CD4-positive, alpha-beta T cell treated with Interleukin-1 beta for 1 hour (primary cell): ENCODE data around the gene HSD3B7.
"Not testable (repeated sequence)": the region's sequence is repeated elsewhere in the genome, so short reads cannot be mapped to it uniquely, and the experiment has no call there.

Experiments
- DNase-seq, 2 donors: peaks; one replicate each; pipeline ENCODE4 v3.0.0-alpha.2; 2020 to 2022

HSD3B7 gene

DNA sequence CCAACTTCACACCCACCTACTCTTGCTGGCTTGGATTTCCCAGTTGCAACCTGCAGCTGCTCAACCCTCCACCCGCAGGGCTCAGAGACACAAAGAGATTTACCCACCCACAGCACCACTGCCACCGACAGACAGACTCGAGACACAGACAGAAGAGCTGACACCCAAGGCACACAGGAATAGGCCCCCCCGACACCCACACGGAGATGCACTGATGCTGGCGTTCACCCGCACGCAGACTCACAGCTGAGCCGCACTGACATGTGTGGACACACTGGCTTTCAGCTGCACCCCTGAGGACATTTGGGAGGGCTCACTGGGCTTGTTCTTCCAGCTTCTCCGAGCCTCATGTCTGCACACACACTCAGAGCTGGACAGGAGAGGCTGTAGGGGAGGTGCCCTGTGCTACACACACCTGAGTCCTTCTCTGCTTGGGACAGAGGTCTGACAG is 17.3 kb downstream of the HSD3B7 start:
- DNase-seq, result no peak

DNA sequence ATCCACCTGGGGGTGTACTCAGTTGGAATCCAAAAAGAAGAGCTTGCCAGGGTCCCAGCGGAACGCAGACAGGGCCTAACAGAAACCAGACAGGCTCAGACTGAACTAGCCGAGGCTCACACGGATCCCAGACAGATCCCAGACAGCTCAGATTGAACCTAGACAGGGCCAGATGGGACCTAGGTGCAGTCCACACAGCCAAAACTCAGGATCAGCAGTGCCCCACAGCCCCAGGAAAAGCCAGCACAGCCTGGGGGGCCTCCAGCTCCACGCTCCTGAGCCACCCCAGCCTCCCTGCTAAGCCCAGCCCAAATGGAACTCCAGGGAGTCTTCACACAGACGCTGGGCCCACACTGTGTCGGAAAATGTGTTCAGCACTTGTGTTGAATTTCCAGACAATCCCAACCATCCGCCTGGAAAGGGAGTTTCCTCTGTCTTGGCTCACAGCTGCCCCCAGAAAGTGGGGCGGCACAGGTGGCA is 17.9 kb downstream of the HSD3B7 start:
- DNase-seq, result no peak

DNA sequence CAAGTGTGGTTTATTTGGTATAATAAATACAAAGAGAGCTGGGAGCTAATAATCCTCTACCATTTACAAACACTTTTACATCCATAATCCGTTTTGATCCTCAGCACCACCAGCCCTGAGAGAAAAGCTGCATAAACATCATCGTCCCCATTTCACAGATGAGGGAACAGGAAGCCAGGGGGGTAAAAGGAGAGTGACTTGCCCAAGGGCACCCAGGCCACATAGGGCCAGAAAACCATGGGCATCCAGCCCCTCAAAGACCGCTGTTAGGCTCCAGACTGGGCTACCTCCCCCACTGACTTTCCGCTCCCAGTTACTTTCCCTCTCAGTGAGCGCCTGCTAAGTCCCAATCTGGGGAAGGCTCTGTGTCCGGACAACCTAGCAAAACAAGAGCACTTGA is 18.7 kb downstream of the HSD3B7 start:
- DNase-seq, result no peak

DNA sequence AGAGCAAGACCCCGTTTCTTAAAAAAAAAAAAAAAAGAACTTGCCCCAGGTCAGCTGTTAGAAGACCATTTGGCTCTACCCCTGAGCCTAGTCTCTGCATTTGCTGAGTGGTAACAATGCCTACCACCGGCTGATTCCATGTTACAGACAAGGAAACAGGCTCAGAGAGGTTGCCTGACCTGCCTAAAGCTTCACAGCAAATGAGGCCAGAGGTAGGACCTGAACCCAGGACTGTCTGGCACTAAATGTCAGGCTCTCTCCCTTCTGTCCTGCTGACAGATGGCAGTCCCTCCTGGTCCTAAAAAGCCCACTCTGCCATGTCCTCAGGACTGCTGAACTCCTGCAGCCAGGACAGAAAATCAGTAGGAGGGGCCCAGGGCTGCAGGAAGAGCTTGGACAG is 19.7 kb downstream of the HSD3B7 start:
- no peak for DNase-seq

DNA sequence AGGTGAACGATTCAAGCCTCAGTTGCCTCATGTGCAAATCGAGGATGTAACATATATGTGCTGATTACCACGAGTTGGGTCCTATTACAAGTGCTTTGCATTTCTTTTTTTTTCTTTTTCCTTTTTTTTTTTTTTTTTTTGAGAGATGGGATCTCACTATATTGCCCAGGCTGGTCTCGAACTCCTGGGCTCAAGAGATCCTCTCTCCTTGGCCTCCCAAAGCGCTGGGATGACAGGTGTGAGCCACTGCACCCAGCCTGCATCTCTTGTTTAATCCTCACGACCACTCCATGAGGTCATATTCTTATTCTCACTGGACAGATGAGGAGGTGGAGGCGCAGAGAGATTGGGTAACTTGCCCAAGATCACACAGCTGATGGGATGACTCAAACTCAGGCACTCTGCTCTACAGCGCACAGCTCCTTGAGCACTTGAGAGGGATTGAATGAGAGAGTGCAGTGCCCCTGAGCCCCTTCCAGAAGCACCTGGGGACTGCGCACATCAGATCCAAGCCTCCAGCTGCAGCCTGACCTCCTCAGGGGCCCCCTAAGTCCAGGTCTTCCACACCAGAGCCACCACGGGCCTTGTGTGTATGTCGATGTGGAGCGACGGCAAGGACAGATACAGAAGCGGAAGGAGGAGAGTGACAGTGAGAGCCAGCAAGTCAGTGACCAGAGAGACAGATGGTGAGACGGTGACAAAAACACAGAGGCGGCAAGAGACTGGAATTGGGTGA is 20.5 kb downstream of the HSD3B7 start:
- no peak for DNase-seq

DNA sequence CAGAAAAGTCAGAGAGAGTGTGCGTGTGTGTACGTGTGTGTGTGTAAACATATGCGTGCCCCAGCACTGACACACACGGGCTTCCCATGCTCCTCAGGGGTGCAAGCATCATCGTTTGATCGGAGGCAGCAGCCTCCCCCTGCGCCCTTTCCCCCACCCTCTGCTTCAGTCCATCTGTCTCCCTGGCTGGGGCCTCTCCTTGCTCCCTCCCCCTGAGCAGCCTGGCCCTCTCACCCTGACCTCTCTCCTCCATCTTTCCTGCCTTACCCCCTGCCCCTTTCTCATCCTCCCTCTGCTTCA is 21.0 kb downstream of the HSD3B7 start:
- DNase-seq, result no peak

DNA sequence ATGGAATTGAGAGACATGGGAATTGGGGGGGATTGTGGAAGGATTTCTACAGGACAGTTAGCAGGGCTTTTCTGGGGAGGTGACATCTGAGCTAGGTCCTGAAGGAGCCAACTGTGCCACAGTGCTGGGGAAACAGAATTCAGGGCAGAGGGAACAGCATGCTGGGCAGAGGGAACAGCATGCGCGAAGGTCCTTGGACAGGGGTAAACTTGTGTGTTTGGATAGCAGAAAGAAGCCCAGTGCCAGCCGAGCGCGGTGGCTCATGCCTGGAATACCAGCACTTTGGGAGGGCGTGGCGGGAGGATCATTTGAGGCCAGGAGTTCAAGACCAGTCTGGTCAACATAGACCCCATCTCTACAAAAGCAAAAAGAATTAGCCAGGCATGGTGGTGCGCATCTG is 21.6 kb downstream of the HSD3B7 start:
- no peak for DNase-seq

DNA sequence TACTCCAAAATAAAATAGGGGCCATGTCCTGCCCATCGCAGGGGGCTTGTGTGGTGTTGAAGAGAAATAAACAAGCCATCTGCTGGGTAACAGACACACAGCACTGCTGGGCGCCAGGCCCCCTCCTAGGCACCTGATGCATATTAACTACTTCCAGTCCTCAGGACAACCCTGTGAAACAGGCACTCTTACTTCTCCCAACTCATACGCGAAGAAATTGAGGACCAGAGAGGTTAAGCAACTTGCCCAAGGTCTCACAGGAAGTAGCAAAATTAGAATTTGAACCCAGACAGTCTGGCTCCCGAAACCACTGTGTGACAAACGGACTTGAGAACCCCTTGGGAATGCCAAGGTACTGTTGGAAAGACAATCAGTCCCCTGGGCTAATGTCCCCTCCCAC is 22.7 kb downstream of the HSD3B7 start:
- DNase-seq, result no peak

DNA sequence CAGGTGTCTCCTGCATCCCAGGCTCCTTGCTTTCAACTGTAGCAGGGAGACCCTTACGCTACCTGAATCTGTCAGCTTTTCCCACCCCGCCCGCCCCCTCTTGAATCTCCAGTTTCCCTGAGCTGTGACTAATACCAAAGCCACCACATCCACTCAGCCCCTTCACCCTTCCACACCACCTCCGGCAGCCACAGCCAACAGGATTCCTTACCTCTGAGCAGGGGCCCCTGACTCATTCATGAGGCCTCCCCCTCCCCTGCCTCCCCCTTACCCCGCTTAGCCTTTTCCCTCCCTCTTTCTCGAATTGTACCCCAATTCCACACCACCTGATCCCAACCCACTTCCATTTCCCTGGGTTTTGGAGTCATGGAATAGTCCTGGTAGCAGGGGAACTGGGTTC is 23.1 kb downstream of the HSD3B7 start:
- DNase-seq, result no peak

DNA sequence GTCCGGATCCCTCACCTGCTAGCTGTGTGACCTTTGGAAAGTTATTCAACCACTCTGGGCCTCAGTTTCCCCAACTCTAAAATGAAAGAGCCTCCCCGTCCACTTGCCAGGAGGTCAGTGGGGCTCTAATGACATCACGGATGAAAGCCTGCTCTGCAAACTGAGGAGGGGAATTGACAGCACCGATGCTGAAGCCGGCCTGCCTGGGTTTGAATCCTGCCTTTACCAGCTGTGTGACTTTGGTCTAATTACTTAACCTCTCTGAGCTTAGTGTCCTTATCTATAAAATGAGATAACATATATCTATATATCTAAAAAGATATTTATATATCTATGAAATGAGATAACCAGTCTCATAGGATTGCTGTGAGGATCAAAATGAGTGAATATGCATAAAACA is 23.5 kb downstream of the HSD3B7 start:
- DNase-seq, result no peak

DNA sequence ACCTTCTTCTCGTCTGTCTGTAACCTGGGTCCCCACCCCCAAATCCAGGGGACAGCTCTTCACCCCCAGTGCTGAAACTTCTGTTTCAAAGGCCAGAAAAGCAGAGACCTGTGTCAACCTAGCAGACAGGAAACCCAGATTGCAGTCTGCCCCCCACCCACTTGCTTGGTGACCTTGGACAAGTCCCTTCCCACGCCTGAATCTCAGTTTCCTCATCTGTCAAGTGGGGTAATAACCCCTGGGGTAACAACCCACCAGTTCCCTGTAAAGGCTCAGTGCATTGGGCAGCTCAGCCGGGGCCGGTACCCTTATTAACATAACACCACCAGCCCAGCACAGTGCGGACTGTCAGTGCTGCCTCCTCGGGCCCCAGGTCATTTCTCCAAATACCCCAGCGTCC is 24.1 kb downstream of the HSD3B7 start:
- DNase-seq, result no peak

DNA sequence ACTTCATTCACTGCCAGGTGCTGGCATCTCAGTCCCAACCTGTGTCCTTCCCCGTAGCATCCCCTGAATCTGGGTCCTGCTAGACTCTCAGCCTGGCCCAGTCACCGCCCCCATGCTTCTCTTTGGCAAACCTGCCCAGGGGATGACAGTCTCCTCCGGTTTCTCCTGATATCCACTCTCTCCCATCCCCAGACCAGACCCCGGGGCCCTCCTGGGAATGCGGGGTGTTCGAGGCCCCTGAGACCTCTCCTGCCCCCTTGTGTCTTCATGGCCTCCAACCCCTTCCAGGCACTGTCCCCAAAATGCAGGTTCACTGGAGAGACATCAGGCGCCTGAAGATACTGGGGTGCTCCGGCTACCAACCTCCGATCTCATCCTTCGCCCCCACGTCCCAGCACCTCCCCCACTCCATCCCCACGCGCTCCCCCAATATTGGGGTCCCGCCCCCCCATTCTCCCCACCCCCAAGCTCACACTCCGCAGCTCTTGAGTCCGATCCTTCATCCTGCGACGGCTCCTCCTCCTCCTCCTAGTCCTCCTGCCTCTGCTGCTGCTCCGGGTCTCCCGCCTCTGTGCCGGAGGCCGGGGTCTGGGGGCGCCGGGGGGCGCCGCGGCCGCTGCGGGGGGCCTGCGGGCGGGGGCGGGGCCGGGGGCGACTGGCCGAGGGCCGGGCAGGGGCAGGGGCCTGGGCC is 25.0 kb downstream of the HSD3B7 start:
- DNase-seq, result no peak

DNA sequence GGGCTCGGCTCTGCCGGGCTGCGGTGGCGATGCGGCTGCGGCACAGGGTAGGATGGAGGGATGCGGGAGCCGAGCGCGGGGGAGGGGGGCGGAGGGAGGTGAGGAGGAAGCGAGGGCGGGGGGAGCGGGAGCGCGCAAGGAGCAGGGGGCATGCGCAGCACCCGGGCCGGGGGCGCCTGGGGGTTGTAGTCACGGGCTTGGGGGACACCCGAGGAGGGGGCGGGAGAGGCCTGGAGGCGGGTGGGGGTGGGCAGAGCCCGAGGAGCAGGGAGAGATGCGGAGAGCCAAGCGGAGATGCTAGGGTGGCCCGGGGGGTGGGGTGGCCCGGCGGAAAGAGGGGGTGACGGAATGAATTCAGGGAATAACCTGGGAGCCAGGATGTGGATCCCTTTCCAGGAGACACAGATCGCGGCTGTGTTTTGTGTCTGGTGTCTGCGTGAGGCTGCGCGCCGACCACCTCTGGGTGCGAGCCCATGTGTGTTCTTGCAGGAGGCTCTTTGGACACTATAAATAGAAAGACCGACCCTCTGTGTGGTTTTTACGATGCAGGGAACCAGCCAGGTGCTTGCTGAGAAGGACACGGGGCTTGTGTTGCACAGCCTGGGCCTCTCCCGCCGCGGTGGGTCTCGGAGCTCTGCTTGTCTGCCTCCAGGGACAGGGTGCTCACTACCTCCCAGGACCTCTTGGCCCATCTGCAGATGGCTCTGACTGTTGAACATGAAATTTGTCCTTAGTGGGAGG is 25.7 kb downstream of the HSD3B7 start, which contains the start of gene STX1B:
TSS of gene STX1B (minus strand) at position 54 of the 741 bp plus-strand sequence. CDS start 242 bp downstream, outside the sequence.
- DNase-seq, result peak; percentile 49 to 61

DNA sequence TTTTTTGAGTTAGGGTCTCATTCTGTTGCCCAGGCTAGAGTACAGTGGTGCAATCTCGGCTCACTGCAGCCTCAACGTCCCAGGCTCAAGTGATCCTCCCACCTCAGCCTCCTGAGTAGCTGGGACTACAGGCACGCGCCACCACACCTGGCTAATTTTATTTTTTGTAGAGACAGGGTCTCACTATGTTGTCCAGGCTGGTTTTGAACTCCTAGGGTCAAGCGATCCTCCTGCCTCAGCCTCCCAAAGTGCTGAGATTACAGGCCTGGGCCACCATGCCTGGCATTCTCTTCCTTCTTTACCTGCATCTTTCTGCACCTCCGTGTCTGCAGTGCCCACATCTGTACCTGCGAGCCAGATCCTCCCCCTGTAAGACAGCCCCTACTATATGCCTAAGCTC is 26.8 kb downstream of the HSD3B7 start:
- DNase-seq, result not testable (repeated sequence)

DNA sequence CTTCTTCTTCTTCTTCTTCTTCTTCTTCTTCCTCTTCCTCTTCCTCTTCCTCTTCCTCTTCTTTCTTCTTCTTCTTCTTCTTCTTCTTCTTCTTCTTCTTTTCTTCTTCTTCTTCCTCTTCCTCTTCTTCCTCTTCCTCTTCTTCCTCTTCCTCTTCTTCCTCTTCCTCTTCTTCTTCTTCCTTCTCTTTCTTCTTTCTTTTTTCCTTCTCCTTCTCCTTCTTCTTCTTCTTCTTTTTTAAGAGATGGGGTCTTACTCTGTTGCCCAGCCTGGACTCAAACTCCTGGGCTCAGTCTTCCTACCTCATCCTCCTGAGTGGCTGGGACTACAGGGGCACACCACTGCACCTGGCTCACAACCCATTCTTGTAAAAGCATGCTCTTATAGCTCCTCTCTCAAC is 28.3 kb downstream of the HSD3B7 start:
- not testable (repeated sequence) for DNase-seq

DNA sequence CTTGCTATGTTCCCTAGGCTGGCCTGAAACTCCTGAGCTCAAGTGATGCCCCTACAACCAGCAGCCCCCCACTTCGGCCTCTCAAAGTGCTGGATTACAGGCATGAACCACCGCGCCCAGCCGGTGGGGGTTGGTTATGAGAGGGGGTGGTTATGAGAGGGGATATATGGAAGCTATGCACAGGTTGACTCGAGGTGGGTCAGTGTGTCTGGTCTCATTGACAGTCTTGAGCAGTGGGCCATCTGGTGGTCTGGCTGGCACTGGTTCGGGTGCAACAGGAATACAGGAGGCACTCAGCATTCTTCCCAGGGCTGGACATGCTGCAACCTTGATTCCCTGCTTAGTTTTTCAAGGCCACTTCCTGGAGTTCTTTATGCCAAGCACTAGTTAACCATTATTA is 31.0 kb downstream of the HSD3B7 start:
- no peak for DNase-seq

DNA sequence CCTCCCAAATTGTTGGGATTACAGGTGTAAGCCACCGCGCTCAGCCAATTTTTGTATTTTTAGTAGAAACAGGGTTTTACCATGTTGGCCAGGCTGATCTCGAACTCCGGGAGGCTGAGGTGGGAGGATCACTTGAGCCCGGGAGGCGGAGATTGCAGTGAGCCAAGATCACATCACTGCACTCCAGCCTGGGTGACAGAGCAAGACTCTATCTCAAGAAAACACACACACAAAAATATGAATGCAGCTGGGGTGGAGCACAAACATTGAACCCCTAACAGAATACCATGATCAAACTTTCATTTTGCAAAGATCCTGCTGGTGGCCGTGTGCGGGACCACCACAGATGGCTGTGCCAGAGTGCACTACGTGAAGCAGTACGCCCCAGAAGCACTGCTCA is 32.7 kb downstream of the HSD3B7 start:
- DNase-seq, result not testable (repeated sequence)

DNA sequence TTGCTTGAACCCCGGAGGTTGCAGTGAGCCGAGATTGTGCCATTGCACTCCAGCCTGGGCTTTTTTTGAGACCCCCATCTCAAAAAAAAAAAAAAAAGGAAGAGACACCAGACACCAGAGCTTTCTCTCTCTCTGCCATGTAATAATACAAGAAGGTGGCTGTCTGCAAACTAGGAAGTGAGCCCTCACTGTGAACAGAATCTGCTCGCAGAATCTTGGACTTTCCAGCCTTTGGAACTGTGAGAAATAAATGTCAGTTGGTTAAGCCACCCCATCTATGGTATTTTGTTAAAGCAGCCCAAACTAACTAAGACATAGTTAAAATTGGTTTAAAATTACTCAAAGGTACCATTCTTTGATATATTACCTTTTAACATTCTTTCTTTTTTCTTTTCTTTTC is 35.5 kb downstream of the HSD3B7 start:
- no peak for DNase-seq

DNA sequence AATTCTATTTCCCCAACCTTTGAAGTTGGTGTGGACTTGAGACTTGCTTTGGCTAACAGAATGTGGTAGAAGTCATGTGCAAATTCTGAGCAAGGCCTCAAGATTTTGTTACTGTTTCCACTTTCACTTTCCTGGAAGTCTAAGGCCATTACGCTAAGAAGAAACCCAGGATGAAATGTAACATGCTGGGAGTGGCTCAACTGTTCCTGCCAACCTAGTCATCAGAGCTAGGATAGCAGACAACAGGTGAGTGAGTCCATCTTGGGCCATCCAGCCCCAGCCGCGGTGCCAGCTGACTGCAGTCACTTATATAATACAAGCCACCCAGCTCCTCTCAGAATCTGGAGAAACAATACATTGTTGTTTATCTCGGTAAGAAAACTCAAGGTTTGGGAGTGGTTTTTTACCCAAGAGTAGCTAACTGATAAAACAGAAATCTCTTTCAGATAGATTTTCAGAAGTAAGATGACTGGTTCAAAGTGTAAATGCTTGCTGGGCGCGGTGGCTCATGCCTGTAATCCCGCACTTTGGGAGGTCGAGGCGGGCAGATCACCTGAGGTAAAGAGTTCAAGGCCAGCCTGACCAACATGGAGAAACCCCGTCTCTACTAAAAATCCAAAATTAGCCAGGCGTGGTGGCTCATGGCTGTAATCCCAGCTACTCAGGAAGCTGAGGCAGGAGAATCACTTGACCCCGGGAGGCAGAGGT is 37.7 kb downstream of the HSD3B7 start:
- no peak for DNase-seq

DNA sequence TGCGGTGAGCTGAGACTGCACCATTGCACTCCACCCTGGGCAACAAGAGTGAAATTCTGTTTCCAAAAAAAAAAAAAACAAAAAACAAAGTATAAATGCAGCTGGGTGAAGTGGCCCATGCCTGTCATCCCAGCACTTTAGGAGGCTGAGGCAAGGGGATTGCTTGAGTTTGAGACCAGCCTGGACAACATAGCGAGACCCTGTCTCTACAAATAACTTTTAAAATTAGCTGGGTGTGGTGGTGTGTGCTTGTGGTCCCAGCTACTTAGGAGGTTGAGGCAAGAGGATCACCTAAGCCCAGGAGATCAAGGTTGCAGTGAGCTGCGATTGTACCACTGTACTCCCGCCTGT is 38.2 kb downstream of the HSD3B7 start:
- no peak for DNase-seq

DNA sequence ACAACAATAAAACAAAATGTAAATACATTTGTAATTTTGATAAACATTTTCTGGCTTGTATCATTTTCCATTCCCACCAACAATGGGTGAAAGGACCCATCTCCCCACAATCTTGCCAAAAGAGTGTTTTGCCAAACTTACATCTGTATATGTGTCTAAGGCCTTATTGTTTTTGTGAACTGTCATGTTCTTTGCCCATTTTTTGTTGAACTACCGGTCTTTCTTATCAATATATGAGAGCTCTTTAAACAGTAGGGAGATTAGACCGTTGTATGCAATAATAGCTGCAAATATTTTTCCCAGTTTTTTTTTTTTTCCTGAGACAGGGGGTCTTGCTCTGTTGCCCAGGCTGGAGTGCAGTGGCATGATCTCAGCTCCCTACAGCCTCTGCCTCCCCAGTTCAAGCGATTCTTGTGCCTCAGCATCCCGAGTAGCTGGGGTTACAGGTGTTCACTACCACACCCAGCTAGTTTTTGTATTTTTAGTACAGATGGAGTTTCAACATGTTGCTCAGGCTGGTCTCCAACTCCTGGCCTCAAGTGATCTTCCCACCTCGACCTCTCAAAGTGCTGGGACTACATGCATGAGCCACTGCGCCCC is 38.7 kb downstream of the HSD3B7 start:
- no peak for DNase-seq

DNA sequence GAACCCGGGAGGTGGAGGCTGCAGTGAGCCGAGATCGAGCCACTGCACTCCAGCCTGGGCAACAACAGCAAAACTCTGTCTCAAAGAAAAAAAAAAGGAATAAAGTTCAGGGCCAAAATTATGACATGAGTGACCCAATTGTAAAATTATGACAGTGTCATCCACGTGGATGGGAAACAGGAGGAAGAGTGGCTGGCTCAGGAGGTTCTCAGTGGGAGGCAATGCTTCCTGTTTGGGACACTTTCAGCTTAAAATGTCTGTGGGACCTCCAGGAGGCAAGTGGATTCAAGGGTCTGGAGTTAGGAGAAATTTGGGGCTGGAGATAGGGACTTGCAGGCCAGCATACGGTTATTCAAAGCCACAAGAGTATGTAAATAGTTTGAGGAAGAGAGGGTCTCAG is 40.3 kb downstream of the HSD3B7 start:
- no peak for DNase-seq

DNA sequence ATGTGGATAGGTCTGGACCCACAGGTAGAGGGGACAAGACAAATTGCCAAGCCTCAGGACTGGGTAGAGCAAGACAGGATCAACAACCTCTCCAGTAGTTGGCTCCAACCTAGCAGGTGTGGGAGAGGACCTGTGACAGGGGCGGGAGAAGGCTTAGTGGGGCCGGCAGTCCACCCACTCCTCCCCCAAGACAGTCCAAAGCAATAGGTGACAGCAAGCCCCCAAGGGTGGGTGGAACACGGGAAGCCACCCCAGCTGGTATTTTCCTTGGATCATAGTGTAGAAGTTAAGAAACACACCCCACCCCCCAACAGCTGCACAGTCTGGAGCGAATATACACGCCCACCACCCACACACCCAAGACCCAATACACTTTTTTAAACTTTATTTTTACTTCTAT is 44.3 kb downstream of the HSD3B7 start:
- no peak for DNase-seq
